Calu3 (cell line): Measurements from ENCODE around the gene PTGS1. TPM values are rescaled to one million over a fixed set of nuclear protein-coding genes. Genes with fewer than 3 reads are reported as not detected.
A peak's percentile ranks its signal among the peaks of the same experiment; 100 is the strongest.
"Not testable (repeated sequence)": the region's sequence is repeated elsewhere in the genome, so short reads cannot be mapped to it uniquely, and the experiment has no call there.

Source experiments
- Bru-seq: library from RNA; stranded (reverse); fragments of 400-500 nt; gene quantifications from one replicate; lab custom pipeline; 2021; lab: Mats Ljungman, UMichigan
- BruChase-seq, 2 experiments: library from RNA; stranded (reverse); fragments of 400-500 nt; gene quantifications; one replicate each; lab custom pipeline; 2021; lab: Mats Ljungman, UMichigan
- BruUV-seq: library from RNA; stranded (reverse); fragments of 400-500 nt; replicated peaks from 2 replicates; lab custom pipeline; 2021; lab: Mats Ljungman, UMichigan
- CTCF ChIA-PET: fragments of 300-600 bp; sonication (Branson Sonifier 250); formaldehyde crosslinking; loops from one replicate; lab custom pipeline; 2022; ENCODE audit warnings: antibody characterized with exemption; lab: Charles Lee
- DNase-seq: peaks from one replicate; pipeline ENCODE4 v3.0.0; 2022
- H3K27ac Mint-ChIP-seq: one replicate; pipeline ENCODE4 v1.8.0; 2022; ENCODE audit warnings: mixed read lengths; ENCODE audit not compliant: unreplicated experiment
- H3K27me3 Mint-ChIP-seq: one replicate; pipeline ENCODE4 v1.8.0; 2022; ENCODE audit warnings: mixed read lengths; ENCODE audit not compliant: unreplicated experiment
- H3K36me3 Mint-ChIP-seq: one replicate; pipeline ENCODE4 v1.8.0; 2022; ENCODE audit warnings: mild to moderate bottlenecking, moderate library complexity, mixed read lengths; ENCODE audit not compliant: insufficient read depth, unreplicated experiment
- H3K4me1 Mint-ChIP-seq: one replicate; pipeline ENCODE4 v1.8.0; 2022; ENCODE audit warnings: mild to moderate bottlenecking, low read depth, mixed read lengths; ENCODE audit not compliant: unreplicated experiment
- H3K4me3 Mint-ChIP-seq: one replicate; pipeline ENCODE4 v1.8.0; 2022; ENCODE audit warnings: mild to moderate bottlenecking, low read depth, moderate library complexity, mixed read lengths; ENCODE audit not compliant: unreplicated experiment
- H3K9me3 Mint-ChIP-seq: one replicate; pipeline ENCODE4 v1.8.0; 2022; ENCODE audit warnings: low read depth, mixed read lengths; ENCODE audit not compliant: unreplicated experiment
- CTCF ChIP-seq: fragments of 200-600 bp; IDR thresholded peaks from one replicate; pipeline ENCODE4 v1.8.0; 2022; ENCODE audit warnings: antibody characterized with exemption; ENCODE audit not compliant: unreplicated experiment
- intact Hi-C: fragments of 100-400 bp; cut with micrococcal nuclease; formaldehyde crosslinking; loops from one replicate; pipeline ENCODE4 v1.10.0; 2022; ENCODE audit not compliant: unreplicated experiment
- long read RNA-seq: library from polyadenylated mRNA; stranded (forward); transcript quantifications from one replicate; pipeline ENCODE4 v2.0.0, GENCODE V29; 2022
- total RNA-seq: library from RNA; stranded (reverse); gene quantifications from 2 replicates; pipeline ENCODE4 v1.2.3, GENCODE V29; 2022

Gene PTGS1
- total RNA-seq (0.66 and 0.71 TPM in 2 replicates), Bru-seq, nascent RNA (percentile 18 among the genes with signal in this experiment), BruChase-seq, experiment 1, labeled RNA remaining after a 6-hour chase (percentile 25 among the genes with signal in this experiment), BruChase-seq, experiment 2, labeled RNA remaining after a 2-hour chase (percentile 21 among the genes with signal in this experiment)
- long read RNA-seq, partial matches to known transcripts, result 0 of 1 reads
- long read RNA-seq, other reads (novel, unspliced or antisense), result 0 of 1 reads

- H3K36me3 Mint-ChIP-seq, result no peaks in the 10 kb centered on the region
- H3K9me3 Mint-ChIP-seq, result peaks cover 4% of the 10 kb centered on the region
- DNase-seq, result peak; percentile 19
- TF ChIP-seq CTCF, result no peak
- H3K4me3 Mint-ChIP-seq, result peak within 1 kb of the TSS; percentile 56
- intact Hi-C loops, result no loop called here
- peaks cover 4% of the 10 kb centered on the region for H3K4me1 Mint-ChIP-seq
- no peak within 1 kb of the TSS for H3K27ac Mint-ChIP-seq
- CTCF ChIA-PET, result no interaction called here
- BruUV-seq, result no TSS peak
- H3K27me3 Mint-ChIP-seq, result peaks cover 19% of the 10 kb centered on the region
Measured at GRCh38 chr9:122370869-122371755, at the start of gene PTGS1. PTGS1 (plus strand) TSS chr9:122371024; CDS start chr9:122371085, 61 bp downstream.

GRCh38 chr9:122322553-122322952, 48.3 kb upstream of the PTGS1 start:
- intact Hi-C loops, result no loop called here
- no TSS peak for BruUV-seq

GRCh38 chr9:122324665-122325064, 46.2 kb upstream of the PTGS1 start:
- DNase-seq, H3K27ac Mint-ChIP-seq, BruUV-seq, intact Hi-C loops, H3K36me3 Mint-ChIP-seq, H3K27me3 Mint-ChIP-seq, CTCF ChIA-PET, H3K9me3 Mint-ChIP-seq, H3K4me3 Mint-ChIP-seq, H3K4me1 Mint-ChIP-seq: not testable (repeated sequence)

More at GRCh38 chr9:122322553-122322952, 48.3 kb upstream of the PTGS1 start:
- Mint-ChIP-seq H3K4me1 (no peaks in the 10 kb centered on the region), H3K9me3 (no peaks in the 10 kb centered on the region), H3K27ac (no peak overlapping the region), H3K36me3 (peaks cover 7% of the 10 kb centered on the region), H3K27me3 (no peaks in the 10 kb centered on the region), H3K4me3 (no peak overlapping the region)
- no peak for DNase-seq
- CTCF ChIA-PET, result no interaction called here
- TF ChIP-seq CTCF, result no peak

- no peaks in the 10 kb centered on the region for H3K9me3 Mint-ChIP-seq
Measured at GRCh38 chr9:122325124-122325523, 45.7 kb upstream of the PTGS1 start.

More at GRCh38 chr9:122325124-122325523, 45.7 kb upstream of the PTGS1 start:
- Mint-ChIP-seq H3K36me3 (peaks cover 7% of the 10 kb centered on the region), H3K4me1 (no peaks in the 10 kb centered on the region), H3K27ac (no peak overlapping the region), H3K27me3 (no peaks in the 10 kb centered on the region), H3K4me3 (no peak overlapping the region)
- DNase-seq, result no peak
- intact Hi-C loops, result no loop called here
- TF ChIP-seq CTCF, result no peak
- BruUV-seq, result no TSS peak
- CTCF ChIA-PET, result no interaction called here
